ENCODE measurements around the gene NAIF1. TPM values are rescaled to one million over a fixed set of nuclear protein-coding genes. Genes with fewer than 3 reads are reported as not detected.
A peak's percentile ranks its signal among the peaks of the same experiment; 100 is the strongest.

Gene NAIF1
- total RNA-seq, 4 donors from 2014 or later, result 6.3 to 8.8 (median 7.8) TPM

GRCh38 chr9:128099231-128099931 lies 32.3 kb upstream of the NAIF1 start:
- no peak for TF ChIP-seq POLR2A (IDR thresholded peaks at IDR 0.05)
- TF ChIP-seq, protein P1, sequence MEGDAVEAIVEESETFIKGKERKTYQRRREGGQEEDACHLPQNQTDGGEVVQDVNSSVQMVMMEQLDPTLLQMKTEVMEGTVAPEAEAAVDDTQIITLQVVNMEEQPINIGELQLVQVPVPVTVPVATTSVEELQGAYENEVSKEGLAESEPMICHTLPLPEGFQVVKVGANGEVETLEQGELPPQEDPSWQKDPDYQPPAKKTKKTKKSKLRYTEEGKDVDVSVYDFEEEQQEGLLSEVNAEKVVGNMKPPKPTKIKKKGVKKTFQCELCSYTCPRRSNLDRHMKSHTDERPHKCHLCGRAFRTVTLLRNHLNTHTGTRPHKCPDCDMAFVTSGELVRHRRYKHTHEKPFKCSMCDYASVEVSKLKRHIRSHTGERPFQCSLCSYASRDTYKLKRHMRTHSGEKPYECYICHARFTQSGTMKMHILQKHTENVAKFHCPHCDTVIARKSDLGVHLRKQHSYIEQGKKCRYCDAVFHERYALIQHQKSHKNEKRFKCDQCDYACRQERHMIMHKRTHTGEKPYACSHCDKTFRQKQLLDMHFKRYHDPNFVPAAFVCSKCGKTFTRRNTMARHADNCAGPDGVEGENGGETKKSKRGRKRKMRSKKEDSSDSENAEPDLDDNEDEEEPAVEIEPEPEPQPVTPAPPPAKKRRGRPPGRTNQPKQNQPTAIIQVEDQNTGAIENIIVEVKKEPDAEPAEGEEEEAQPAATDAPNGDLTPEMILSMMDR (IDR thresholded peaks at IDR 0.05), result no peak
- H3K27ac ChIP-seq, result peak overlapping the region; percentile 89 to 96 (median 92)
- H3K9me3 ChIP-seq, result no peaks in the 10 kb centered on the region
- peaks cover 41 to 96% (median 47%) of the 10 kb centered on the region in 3 donors for H3K4me1 ChIP-seq
- H3K27me3 ChIP-seq, result no peaks in the 10 kb centered on the region
- H3K4me3 ChIP-seq, result peak overlapping the region; percentile 31 to 65 (median 50)
- intact Hi-C loops (cut with DNase I), result no loop called here
- peaks cover 9 to 40% (median 36%) of the 10 kb centered on the region in 3 donors for H3K36me3 ChIP-seq
- DNase-seq, result no peak
- WGBS, 2 donors, result 36 to 63% methylated on average over 6 to 11 of the region's 16 CpGs

DNA sequence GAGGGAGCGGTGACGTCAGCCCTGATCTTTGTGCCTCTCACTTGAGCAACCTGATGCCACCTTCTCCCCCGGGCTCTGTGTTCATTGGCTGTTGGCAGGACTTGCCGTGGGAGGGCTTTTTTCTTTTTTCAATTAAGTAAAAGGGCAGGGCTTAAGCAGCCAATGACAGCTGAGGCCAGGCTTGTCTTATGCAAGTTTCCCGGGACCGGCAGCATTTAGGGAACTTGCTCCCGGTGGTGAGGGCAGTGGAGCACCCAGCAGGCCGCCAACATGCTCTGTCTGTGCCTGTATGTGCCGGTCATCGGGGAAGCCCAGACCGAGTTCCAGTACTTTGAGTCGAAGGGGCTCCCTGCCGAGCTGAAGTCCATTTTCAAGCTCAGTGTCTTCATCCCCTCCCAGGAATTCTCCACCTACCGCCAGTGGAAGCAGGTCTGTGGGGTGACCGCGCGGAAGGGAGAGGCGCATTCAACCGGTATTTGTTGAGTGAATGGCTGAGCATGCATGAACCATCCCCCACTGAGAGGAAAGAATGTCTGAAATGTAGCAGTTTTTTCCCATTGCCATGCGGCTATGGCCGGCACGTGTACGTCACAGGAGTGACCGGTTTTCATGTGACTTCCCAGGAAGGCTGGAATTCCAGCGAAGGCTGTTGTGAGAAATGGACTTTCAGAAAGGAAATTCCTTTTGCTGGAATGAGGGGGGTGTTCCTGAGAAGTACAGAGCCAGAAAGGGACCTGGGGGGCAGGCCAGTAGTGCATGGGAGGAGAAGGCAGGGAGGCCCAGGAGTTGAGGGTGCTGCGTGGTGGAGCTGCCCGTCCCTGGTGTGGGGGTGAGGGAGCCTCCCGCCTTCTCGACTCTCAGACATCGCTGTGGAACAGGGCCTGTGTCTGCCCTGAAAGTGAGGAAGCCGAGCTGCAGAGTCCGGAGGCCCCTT lies 31.4 kb upstream of the NAIF1 start:
- peak; percentile 53 for DNase-seq
- peak overlapping the region; percentile 31 to 65 (median 50) for H3K4me3 ChIP-seq
- H3K9me3 ChIP-seq, result no peaks in the 10 kb centered on the region
- no peaks in the 10 kb centered on the region for H3K27me3 ChIP-seq
- H3K36me3 ChIP-seq, result peaks cover 9 to 32% (median 30%) of the 10 kb centered on the region in 3 donors
- peak overlapping the region; percentile 89 to 96 (median 92) for H3K27ac ChIP-seq
- WGBS, 2 donors, result 10 to 27% methylated on average over 19 to 21 of the region's 32 CpGs
- TF ChIP-seq, protein P1 (IDR thresholded peaks at IDR 0.05), result peak in 2 of 6 experiments; percentile 2 to 22
- peak in 3 of 4 donors; percentile 93 to 99 (median 96) for TF ChIP-seq POLR2A (IDR thresholded peaks at IDR 0.05)
- intact Hi-C loops (cut with DNase I), result no loop called here
- H3K4me1 ChIP-seq, result peaks cover 45 to 96% (median 52%) of the 10 kb centered on the region in 3 donors

- intact Hi-C loops (cut with DNase I), result no loop called here
- H3K4me3 ChIP-seq, result peak overlapping the region in 3 of 4 donors; percentile 49 to 65 (median 52)
- peaks cover 5 to 24% (median 22%) of the 10 kb centered on the region in 3 donors for H3K36me3 ChIP-seq
- no peaks in the 10 kb centered on the region for H3K27me3 ChIP-seq
- WGBS, 2 donors, result 38 to 45% methylated on average over 7 to 11 of the region's 13 CpGs
- no peak for DNase-seq
- H3K9me3 ChIP-seq, result no peaks in the 10 kb centered on the region
- H3K4me1 ChIP-seq, result peaks cover 54 to 98% (median 59%) of the 10 kb centered on the region in 3 donors
- TF ChIP-seq, protein P1 (IDR thresholded peaks at IDR 0.05), result no peak
- no peak for TF ChIP-seq POLR2A (IDR thresholded peaks at IDR 0.05)
- H3K27ac ChIP-seq, result peak overlapping the region; percentile 89 to 96 (median 92)
These were observed 30.6 kb upstream of the NAIF1 start for GRCh38 chr9:128097543-128098296.

- 77 to 86% methylated on average over 15 to 19 of the region's 19 CpGs for WGBS, 2 donors
- no peaks in the 10 kb centered on the region for H3K27me3 ChIP-seq
- H3K4me3 ChIP-seq, result no peak overlapping the region
- no peak for DNase-seq
- intact Hi-C loops (cut with DNase I), result no loop called here
- H3K27ac ChIP-seq, result peak overlapping the region; percentile 89 to 96 (median 92)
- H3K9me3 ChIP-seq, result no peaks in the 10 kb centered on the region
- H3K4me1 ChIP-seq, result peaks cover 62 to 99% (median 66%) of the 10 kb centered on the region in 3 donors
- TF ChIP-seq, protein P1 (IDR thresholded peaks at IDR 0.05), result no peak
- TF ChIP-seq POLR2A (IDR thresholded peaks at IDR 0.05), result no peak
- H3K36me3 ChIP-seq, result peaks cover 0 to 15% (median 14%) of the 10 kb centered on the region in 3 donors
These were observed 29.8 kb upstream of the NAIF1 start for GRCh38 chr9:128096616-128097536.
